Measurements from ENCODE around the gene GDAP1L1. TPM values are rescaled to one million over a fixed set of nuclear protein-coding genes. Genes with fewer than 3 reads are reported as not detected.

Gene GDAP1L1
- total RNA-seq, 1 experiment from 2014 or later = not detected

- DNase-seq (ENCODE audit: low spot score) = peak; percentile 37
- in situ Hi-C loops (cut with HindIII; ENCODE audit: low sequenced_read_pairs) = no loop called here
Observed at GRCh38 chr20:44247586-44248409, 690 bp downstream of the GDAP1L1 start.

DNA sequence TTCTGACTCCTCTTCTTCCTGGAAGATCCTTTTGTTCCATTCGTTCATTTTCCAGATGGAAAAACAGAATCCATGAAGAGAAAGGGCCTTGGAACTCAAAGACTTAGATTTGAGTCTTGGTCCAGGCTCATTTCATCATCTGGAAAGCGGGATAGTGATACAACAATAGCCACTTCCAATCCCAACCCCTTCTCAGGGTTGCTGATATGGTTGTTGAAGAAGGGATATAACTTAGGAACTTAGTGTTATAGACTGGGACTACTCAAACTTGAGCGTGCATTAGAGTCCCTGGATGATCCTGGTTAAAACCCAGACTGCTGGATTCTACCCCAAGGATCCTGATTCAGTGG is 1.3 kb downstream of the GDAP1L1 start:
- in situ Hi-C loops (cut with HindIII; ENCODE audit: low sequenced_read_pairs) = no loop called here
- no peak for DNase-seq (ENCODE audit: low spot score)

DNA sequence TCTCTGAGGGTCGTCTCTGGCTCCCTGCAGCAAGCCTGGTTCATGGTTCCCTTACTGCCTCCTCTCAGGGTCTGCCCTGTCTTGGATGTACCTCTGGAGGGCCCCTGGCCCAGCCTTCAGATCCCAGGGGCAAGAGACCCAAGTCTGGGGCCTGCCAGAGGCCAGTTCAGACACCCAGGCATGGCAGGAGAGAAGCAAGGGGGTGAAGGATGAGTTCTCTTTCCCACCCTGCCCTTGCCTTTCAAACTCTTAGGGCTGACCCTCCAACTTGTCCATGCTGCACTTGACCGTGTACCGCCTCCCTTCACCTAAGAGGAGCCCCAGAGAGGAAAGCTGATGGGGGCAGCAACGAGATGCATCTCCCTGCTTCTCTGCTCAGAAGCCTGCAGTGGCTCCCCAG is 4.2 kb downstream of the GDAP1L1 start:
- DNase-seq (ENCODE audit: low spot score) = no peak
- in situ Hi-C loops (cut with HindIII; ENCODE audit: low sequenced_read_pairs) = no loop called here

DNA sequence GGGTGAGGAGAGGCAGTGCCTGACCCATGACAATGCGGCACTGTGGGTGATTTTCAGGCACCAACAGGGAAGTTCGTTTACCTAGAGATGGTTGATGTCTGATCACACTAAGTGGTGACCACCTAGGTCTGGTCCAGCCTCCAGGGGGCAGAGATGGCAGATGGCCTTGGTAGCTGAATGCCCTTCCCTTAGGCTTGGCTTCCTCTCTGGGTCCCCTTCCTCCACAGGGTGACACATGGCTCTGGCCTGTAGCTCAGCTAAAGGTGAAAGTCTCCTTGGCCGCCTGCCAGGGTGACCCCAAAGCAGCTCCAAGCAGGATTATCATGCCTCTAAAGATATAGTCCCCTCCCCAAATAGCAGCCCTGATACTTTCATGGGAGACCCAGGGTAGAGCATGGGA is 6.4 kb downstream of the GDAP1L1 start:
- DNase-seq (ENCODE audit: low spot score) = no peak
- in situ Hi-C loops (cut with HindIII; ENCODE audit: low sequenced_read_pairs) = no loop called here

- no peak for DNase-seq (ENCODE audit: low spot score)
- in situ Hi-C loops (cut with HindIII; ENCODE audit: low sequenced_read_pairs) = no loop called here
Observed at GRCh38 chr20:44254073-44254472, 7.0 kb downstream of the GDAP1L1 start.

DNA sequence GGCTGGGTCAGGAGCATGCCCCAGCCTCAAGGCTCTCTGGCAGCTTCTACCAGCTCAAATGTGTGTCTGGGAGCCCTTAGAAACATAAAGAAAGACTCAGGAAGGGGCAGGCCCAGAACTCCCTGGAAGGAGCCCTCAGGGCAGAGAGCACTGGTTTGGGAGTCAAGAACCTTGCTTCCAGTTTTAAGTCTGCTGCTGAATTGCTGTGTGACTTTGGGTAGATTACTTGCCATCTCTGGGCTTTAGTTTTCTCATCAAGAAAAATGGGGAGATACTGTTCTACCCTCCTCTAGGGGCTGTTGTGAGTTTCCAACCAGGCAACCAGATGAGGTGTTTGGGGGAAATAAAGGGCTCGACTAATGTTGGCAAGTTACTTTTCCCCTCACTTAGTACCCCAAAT is 8.8 kb downstream of the GDAP1L1 start:
- DNase-seq (ENCODE audit: low spot score) = no peak
- in situ Hi-C loops (cut with HindIII; ENCODE audit: low sequenced_read_pairs) = no loop called here

- in situ Hi-C loops (cut with HindIII; ENCODE audit: low sequenced_read_pairs) = no loop called here
- no peak for DNase-seq (ENCODE audit: low spot score)
Observed at GRCh38 chr20:44256961-44257360, 9.9 kb downstream of the GDAP1L1 start.

GRCh38 chr20:44258226-44258890 is 11.2 kb downstream of the GDAP1L1 start:
- in situ Hi-C loops (cut with HindIII; ENCODE audit: low sequenced_read_pairs) = no loop called here
- no peak for DNase-seq (ENCODE audit: low spot score)

DNA sequence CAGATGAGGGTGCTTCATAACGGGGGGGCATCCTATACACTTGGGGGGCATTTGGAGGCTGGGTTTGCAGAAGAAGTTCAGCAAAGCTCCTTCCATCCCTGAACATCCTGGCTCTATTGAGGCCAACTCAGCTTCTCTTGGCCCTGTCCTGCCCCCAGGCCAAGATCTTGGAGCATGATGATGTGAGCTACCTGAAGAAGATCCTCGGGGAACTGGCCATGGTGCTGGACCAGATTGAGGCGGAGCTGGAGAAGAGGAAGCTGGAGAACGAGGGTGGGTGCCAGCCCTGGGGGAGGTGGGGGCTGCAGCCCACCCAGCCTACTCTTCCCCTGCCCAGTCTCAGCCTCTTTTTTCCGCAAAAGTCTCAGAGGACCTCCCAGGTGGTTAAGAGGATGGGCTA is 17.2 kb downstream of the GDAP1L1 start:
- in situ Hi-C loops (cut with HindIII; ENCODE audit: low sequenced_read_pairs) = no loop called here
- no peak for DNase-seq (ENCODE audit: low spot score)

GRCh38 chr20:44268802-44269201 is 21.7 kb downstream of the GDAP1L1 start:
- in situ Hi-C loops (cut with HindIII; ENCODE audit: low sequenced_read_pairs) = no loop called here
- DNase-seq (ENCODE audit: low spot score) = no peak

GRCh38 chr20:44271915-44272663 is 25.0 kb downstream of the GDAP1L1 start:
- in situ Hi-C loops (cut with HindIII; ENCODE audit: low sequenced_read_pairs) = no loop called here
- DNase-seq (ENCODE audit: low spot score) = no peak

GRCh38 chr20:44273231-44274215 is 26.4 kb downstream of the GDAP1L1 start:
- in situ Hi-C loops (cut with HindIII; ENCODE audit: low sequenced_read_pairs) = no loop called here
- DNase-seq (ENCODE audit: low spot score) = no peak

GRCh38 chr20:44274303-44275017 is 27.4 kb downstream of the GDAP1L1 start:
- in situ Hi-C loops (cut with HindIII; ENCODE audit: low sequenced_read_pairs) = no loop called here
- no peak for DNase-seq (ENCODE audit: low spot score)

GRCh38 chr20:44279228-44279627 is 32.1 kb downstream of the GDAP1L1 start:
- in situ Hi-C loops (cut with HindIII; ENCODE audit: low sequenced_read_pairs) = no loop called here
- DNase-seq (ENCODE audit: low spot score) = no peak

GRCh38 chr20:44280387-44280786 is 33.3 kb downstream of the GDAP1L1 start:
- in situ Hi-C loops (cut with HindIII; ENCODE audit: low sequenced_read_pairs) = no loop called here
- no peak for DNase-seq (ENCODE audit: low spot score)

GRCh38 chr20:44282192-44282591 is 35.1 kb downstream of the GDAP1L1 start:
- in situ Hi-C loops (cut with HindIII; ENCODE audit: low sequenced_read_pairs) = no loop called here
- DNase-seq (ENCODE audit: low spot score) = no peak

DNA sequence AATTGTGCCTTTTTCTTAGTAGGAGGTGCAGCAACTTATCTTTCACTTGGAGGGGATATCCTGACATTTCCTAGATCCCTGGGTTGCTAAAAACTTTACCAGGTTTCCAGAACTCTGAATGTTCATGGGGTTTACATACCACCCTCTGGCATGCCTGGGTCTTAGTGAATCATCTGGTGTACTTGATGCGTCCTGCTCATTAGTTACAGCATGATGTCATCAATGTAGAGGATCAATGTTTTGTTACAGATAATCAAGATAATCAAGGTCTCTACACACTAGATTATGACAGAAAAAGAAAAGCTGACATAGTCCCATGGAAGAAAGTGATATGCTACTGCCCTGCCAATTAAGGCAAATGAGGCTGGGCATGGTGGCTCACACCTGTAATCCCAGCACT is 36.9 kb downstream of the GDAP1L1 start:
- DNase-seq (ENCODE audit: low spot score) = no peak
- in situ Hi-C loops (cut with HindIII; ENCODE audit: low sequenced_read_pairs) = no loop called here

DNA sequence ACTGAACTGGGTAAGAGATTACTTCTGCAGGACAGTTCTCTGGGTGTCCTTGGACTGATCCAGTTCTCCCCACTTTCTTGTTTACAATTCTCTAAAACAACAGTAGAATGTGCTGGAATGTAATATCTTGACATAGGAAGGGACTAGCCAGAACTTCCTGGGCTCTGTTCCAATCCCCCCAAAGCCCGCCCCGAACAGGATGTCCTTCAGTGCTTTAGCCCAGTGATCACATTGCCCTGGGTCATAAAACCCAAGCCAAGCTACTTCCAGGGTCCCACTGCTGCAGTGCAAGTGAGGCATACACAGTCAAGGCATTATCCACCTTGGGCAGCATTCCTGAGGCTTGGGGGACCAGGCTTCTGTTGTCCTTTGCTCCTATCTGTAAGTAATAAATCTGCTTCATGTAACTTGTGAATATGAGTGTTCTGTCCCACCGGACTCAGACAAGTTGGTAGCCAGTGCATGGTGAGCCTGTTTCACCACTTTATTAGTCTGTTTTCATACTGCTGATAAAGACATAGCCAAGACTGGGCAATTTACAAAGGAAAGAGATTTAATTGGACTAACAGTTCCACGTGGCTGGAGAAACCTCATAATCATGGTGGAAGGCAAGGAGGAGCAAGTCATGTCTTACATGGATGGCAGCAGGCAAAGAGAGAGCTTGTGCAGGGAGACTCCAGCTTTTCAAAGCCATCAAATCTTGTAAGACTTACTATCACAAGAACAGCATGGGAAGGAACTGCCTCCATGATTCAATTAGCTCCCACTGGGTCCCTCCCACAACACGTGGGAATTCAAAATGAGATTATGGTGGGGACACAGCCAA is 40.4 kb downstream of the GDAP1L1 start:
- in situ Hi-C loops (cut with HindIII; ENCODE audit: low sequenced_read_pairs) = no loop called here
- DNase-seq (ENCODE audit: low spot score) = no peak

Measured in G401 (cell line).